ENCODE results near the gene LYSMD4. TPM values are rescaled to one million over a fixed set of nuclear protein-coding genes. Genes with fewer than 3 reads are reported as not detected.

Gene LYSMD4
- total RNA-seq, 1 experiment from 2014 or later: 14.9 TPM

DNA sequence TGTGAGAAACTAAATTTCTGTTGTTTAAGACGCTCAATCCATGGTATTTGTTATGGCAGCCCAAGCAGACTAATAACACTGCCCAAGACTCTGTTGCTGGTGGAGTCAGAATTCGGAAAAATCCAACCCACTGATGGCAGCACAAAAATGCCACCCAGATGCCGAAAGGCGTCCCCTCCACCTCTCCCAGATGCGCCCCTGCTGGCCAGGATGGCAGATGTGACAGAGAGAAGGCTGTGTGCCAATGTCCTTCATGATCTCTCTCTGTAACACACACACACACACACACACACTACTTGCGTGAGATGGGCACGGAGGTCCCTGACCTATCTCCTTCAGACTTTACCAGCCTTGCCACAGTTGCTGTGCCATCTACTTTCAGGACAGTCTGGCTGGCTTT, 10.9 kb upstream of the LYSMD4 start (continued):
- no peak for TF ChIP-seq ZNF138 (CRISPR knock-in tag; conservative IDR thresholded peaks at IDR 0.05)
- TF ChIP-seq, protein P1, sequence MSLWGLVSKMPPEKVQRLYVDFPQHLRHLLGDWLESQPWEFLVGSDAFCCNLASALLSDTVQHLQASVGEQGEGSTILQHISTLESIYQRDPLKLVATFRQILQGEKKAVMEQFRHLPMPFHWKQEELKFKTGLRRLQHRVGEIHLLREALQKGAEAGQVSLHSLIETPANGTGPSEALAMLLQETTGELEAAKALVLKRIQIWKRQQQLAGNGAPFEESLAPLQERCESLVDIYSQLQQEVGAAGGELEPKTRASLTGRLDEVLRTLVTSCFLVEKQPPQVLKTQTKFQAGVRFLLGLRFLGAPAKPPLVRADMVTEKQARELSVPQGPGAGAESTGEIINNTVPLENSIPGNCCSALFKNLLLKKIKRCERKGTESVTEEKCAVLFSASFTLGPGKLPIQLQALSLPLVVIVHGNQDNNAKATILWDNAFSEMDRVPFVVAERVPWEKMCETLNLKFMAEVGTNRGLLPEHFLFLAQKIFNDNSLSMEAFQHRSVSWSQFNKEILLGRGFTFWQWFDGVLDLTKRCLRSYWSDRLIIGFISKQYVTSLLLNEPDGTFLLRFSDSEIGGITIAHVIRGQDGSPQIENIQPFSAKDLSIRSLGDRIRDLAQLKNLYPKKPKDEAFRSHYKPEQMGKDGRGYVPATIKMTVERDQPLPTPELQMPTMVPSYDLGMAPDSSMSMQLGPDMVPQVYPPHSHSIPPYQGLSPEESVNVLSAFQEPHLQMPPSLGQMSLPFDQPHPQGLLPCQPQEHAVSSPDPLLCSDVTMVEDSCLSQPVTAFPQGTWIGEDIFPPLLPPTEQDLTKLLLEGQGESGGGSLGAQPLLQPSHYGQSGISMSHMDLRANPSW (CRISPR knock-in tag; conservative IDR thresholded peaks at IDR 0.05; ENCODE audit: low read depth): no peak
- TF ChIP-seq, protein P2, sequence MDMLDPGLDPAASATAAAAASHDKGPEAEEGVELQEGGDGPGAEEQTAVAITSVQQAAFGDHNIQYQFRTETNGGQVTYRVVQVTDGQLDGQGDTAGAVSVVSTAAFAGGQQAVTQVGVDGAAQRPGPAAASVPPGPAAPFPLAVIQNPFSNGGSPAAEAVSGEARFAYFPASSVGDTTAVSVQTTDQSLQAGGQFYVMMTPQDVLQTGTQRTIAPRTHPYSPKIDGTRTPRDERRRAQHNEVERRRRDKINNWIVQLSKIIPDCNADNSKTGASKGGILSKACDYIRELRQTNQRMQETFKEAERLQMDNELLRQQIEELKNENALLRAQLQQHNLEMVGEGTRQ (CRISPR knock-in tag; IDR thresholded peaks at IDR 0.05): no peak
- TF ChIP-seq, protein P3, sequence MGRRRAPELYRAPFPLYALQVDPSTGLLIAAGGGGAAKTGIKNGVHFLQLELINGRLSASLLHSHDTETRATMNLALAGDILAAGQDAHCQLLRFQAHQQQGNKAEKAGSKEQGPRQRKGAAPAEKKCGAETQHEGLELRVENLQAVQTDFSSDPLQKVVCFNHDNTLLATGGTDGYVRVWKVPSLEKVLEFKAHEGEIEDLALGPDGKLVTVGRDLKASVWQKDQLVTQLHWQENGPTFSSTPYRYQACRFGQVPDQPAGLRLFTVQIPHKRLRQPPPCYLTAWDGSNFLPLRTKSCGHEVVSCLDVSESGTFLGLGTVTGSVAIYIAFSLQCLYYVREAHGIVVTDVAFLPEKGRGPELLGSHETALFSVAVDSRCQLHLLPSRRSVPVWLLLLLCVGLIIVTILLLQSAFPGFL (CRISPR knock-in tag; IDR thresholded peaks at IDR 0.05; ENCODE audit: borderline replicate concordance): no peak

DNA sequence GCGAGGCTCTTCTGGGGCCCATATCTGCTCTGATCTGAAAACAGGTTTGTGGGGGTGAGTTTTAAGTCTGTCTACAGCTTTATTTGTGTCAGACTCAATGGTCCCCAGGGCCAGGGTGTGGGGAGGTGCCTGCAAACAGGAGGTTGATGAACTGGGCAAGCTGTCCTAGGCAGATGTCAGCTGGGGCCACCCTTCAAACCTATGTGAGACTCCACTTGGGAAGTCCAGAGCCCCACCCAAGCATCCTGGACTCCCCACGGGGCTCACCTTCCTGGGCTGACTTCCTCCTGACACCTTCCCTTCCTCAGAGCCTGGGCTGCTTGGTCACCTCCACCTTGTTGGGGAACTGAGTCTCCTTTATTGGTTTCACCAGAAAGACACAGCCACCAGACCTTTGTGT, 8.6 kb upstream of the LYSMD4 start:
- no peak for DNase-seq (ENCODE audit: low spot score)
- ChIA-PET POLR2A (no interaction called here), CTCF (no interaction called here)
- H3K27ac Mint-ChIP-seq: no peak overlapping the region
- no peaks in the 10 kb centered on the region for H3K36me3 Mint-ChIP-seq
- ATAC-seq: no peak
- H3K27me3 Mint-ChIP-seq (ENCODE audit: low read depth): no peaks in the 10 kb centered on the region
- peaks cover 6% of the 10 kb centered on the region; the same call in 1 of the 2 replicates for H3K9me3 Mint-ChIP-seq
- H3K4me3 Mint-ChIP-seq: no peak overlapping the region
- H3K4me1 Mint-ChIP-seq: no peaks in the 10 kb centered on the region
- TF ChIP-seq SP1 (CRISPR knock-in tag; conservative IDR thresholded peaks at IDR 0.05) (no peak), RELA (CRISPR knock-in tag; IDR thresholded peaks at IDR 0.05; ENCODE audit: borderline replicate concordance) (no peak), ZNF232 (CRISPR knock-in tag; IDR thresholded peaks at IDR 0.05) (no peak), ZNF121 (CRISPR knock-in tag; IDR thresholded peaks at IDR 0.05) (no peak), SMAD4 (CRISPR knock-in tag; IDR thresholded peaks at IDR 0.05) (no peak), HMGA2 (CRISPR knock-in tag; IDR thresholded peaks at IDR 0.05) (no peak), ELF4 (CRISPR knock-in tag; IDR thresholded peaks at IDR 0.05; ENCODE audit: low read depth) (no peak), EMX1 (CRISPR knock-in tag; IDR thresholded peaks at IDR 0.05) (no peak), ZNF263 (CRISPR knock-in tag; IDR thresholded peaks at IDR 0.05; ENCODE audit: low read depth) (no peak), TEAD1 (CRISPR knock-in tag; IDR thresholded peaks at IDR 0.05) (no peak)
- TF ChIP-seq, protein P4, sequence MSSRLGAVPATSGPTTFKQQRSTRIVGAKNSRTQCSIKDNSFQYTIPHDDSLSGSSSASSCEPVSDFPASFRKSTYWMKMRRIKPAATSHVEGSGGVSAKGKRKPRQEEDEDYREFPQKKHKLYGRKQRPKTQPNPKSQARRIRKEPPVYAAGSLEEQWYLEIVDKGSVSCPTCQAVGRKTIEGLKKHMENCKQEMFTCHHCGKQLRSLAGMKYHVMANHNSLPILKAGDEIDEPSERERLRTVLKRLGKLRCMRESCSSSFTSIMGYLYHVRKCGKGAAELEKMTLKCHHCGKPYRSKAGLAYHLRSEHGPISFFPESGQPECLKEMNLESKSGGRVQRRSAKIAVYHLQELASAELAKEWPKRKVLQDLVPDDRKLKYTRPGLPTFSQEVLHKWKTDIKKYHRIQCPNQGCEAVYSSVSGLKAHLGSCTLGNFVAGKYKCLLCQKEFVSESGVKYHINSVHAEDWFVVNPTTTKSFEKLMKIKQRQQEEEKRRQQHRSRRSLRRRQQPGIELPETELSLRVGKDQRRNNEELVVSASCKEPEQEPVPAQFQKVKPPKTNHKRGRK (CRISPR knock-in tag; IDR thresholded peaks at IDR 0.05; ENCODE audit: borderline replicate concordance): no peak
- TF ChIP-seq, protein P5, sequence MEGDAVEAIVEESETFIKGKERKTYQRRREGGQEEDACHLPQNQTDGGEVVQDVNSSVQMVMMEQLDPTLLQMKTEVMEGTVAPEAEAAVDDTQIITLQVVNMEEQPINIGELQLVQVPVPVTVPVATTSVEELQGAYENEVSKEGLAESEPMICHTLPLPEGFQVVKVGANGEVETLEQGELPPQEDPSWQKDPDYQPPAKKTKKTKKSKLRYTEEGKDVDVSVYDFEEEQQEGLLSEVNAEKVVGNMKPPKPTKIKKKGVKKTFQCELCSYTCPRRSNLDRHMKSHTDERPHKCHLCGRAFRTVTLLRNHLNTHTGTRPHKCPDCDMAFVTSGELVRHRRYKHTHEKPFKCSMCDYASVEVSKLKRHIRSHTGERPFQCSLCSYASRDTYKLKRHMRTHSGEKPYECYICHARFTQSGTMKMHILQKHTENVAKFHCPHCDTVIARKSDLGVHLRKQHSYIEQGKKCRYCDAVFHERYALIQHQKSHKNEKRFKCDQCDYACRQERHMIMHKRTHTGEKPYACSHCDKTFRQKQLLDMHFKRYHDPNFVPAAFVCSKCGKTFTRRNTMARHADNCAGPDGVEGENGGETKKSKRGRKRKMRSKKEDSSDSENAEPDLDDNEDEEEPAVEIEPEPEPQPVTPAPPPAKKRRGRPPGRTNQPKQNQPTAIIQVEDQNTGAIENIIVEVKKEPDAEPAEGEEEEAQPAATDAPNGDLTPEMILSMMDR (IDR thresholded peaks at IDR 0.05): no peak
- TF ChIP-seq, protein P6, sequence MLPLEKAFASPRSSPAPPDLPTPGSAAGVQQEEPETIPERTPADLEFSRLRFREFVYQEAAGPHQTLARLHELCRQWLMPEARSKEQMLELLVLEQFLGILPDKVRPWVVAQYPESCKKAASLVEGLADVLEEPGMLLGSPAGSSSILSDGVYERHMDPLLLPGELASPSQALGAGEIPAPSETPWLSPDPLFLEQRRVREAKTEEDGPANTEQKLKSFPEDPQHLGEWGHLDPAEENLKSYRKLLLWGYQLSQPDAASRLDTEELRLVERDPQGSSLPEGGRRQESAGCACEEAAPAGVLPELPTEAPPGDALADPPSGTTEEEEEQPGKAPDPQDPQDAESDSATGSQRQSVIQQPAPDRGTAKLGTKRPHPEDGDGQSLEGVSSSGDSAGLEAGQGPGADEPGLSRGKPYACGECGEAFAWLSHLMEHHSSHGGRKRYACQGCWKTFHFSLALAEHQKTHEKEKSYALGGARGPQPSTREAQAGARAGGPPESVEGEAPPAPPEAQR (CRISPR knock-in tag; IDR thresholded peaks at IDR 0.05): no peak
- TF ChIP-seq, protein P7, sequence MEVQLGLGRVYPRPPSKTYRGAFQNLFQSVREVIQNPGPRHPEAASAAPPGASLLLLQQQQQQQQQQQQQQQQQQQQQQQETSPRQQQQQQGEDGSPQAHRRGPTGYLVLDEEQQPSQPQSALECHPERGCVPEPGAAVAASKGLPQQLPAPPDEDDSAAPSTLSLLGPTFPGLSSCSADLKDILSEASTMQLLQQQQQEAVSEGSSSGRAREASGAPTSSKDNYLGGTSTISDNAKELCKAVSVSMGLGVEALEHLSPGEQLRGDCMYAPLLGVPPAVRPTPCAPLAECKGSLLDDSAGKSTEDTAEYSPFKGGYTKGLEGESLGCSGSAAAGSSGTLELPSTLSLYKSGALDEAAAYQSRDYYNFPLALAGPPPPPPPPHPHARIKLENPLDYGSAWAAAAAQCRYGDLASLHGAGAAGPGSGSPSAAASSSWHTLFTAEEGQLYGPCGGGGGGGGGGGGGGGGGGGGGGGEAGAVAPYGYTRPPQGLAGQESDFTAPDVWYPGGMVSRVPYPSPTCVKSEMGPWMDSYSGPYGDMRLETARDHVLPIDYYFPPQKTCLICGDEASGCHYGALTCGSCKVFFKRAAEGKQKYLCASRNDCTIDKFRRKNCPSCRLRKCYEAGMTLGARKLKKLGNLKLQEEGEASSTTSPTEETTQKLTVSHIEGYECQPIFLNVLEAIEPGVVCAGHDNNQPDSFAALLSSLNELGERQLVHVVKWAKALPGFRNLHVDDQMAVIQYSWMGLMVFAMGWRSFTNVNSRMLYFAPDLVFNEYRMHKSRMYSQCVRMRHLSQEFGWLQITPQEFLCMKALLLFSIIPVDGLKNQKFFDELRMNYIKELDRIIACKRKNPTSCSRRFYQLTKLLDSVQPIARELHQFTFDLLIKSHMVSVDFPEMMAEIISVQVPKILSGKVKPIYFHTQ (CRISPR knock-in tag; IDR thresholded peaks at IDR 0.05): no peak
- TF ChIP-seq, protein P8, sequence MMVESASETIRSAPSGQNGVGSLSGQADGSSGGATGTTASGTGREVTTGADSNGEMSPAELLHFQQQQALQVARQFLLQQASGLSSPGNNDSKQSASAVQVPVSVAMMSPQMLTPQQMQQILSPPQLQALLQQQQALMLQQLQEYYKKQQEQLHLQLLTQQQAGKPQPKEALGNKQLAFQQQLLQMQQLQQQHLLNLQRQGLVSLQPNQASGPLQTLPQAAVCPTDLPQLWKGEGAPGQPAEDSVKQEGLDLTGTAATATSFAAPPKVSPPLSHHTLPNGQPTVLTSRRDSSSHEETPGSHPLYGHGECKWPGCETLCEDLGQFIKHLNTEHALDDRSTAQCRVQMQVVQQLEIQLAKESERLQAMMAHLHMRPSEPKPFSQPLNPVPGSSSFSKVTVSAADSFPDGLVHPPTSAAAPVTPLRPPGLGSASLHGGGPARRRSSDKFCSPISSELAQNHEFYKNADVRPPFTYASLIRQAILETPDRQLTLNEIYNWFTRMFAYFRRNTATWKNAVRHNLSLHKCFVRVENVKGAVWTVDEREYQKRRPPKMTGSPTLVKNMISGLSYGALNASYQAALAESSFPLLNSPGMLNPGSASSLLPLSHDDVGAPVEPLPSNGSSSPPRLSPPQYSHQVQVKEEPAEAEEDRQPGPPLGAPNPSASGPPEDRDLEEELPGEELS (CRISPR knock-in tag; IDR thresholded peaks at IDR 0.05): no peak
